CD4-positive, alpha-beta T cell treated with Interleukin-15 for 4 hours (primary cell): ENCODE data around the gene RNF150.

Experiments used
- DNase-seq: peaks from one replicate; pipeline ENCODE4 v3.0.0-alpha.2; 2020; ENCODE audit warnings: low spot score

The RNF150 gene

GRCh38 chr4:140980426-140981200, 152.7 kb downstream of the RNF150 start:
- no peak for DNase-seq

DNA sequence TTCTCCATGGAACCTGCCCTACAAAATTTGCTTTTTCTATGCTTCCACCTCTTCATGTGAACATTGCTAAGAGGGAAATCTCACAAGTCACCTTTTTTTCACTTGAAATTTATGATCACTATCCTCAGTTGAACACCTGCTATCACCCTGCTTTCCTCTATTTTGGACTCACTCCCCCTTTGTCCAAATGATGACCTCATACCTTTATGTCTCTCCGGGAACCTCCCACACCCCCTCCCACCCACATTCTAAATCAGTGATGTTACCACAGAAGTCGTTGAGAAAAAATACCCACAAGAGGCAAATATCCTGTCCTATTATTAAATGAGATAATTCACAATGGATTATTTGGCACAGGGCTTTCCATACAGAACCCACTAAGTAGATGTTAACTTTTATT, 156.5 kb downstream of the RNF150 start:
- no peak for DNase-seq

GRCh38 chr4:140971077-140971792, 162.0 kb downstream of the RNF150 start:
- no peak for DNase-seq

DNA sequence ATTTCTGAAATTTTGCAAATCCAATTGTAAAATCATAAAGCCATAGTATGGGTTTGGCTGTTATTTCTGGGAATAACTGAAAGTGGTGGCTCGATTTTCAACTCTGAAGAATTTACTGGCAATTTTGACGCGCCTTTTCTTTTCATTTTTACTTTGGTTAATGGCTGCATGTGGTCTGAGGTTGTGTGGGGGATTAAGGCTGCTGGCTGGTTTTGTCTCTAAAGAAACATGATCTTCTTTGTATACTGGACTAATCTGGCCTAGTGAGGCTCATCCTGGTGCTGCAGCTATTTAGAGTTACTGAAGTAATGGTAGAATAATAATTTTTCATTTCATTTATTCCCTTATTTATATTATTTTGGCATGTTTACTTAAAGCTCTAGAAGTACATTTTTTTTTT, 164.0 kb downstream of the RNF150 start:
- DNase-seq, result no peak

- DNase-seq, result no peak
Measured at GRCh38 chr4:140968371-140968770, 164.9 kb downstream of the RNF150 start.

GRCh38 chr4:140963883-140964282, 169.4 kb downstream of the RNF150 start:
- no peak for DNase-seq

DNA sequence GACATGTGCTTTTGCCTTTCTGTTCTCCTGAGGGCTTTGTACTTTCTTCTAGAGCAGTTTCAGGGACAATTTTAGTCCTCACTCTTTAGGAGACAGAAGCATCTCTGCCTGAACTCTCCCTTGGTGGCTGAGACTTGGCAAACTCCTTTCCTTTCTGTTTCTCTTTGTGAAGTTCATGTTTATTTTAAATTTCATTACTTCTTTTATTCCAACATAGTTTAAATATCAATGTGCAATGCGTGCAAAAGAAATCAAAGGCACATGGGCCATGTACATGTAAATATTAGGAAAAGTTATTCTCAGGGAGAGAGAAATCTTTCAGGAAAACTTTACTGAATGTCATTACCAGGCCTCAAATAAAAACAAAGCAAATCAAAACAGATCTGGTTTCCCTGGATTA, 177.6 kb downstream of the RNF150 start:
- no peak for DNase-seq

- no peak for DNase-seq
Measured at GRCh38 chr4:140952717-140953116, 180.6 kb downstream of the RNF150 start.

GRCh38 chr4:140947506-140947905, 185.8 kb downstream of the RNF150 start:
- no peak for DNase-seq

GRCh38 chr4:140945106-140945505, 188.2 kb downstream of the RNF150 start:
- DNase-seq, result no peak

DNA sequence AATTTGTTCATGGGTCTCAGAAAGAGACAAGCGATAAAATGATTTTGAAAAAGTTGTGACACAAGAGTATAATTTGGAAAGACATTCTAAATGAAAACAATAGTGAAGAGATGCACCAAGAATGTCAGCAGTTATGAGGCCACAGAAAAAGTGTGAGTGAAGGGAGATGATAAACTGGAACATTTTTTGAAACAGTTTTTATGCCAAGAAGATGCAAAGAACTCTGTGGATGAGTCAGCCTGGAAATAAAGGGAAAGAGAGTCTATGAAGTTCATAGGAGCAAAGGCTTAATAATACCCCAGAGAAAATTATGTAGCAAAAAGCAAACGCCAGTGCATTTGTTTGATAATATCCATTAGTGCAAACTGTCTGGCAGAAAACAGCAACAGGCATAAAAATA, 188.7 kb downstream of the RNF150 start:
- DNase-seq, result no peak

- no peak for DNase-seq
Measured at GRCh38 chr4:140944199-140944515, 189.1 kb downstream of the RNF150 start.

DNA sequence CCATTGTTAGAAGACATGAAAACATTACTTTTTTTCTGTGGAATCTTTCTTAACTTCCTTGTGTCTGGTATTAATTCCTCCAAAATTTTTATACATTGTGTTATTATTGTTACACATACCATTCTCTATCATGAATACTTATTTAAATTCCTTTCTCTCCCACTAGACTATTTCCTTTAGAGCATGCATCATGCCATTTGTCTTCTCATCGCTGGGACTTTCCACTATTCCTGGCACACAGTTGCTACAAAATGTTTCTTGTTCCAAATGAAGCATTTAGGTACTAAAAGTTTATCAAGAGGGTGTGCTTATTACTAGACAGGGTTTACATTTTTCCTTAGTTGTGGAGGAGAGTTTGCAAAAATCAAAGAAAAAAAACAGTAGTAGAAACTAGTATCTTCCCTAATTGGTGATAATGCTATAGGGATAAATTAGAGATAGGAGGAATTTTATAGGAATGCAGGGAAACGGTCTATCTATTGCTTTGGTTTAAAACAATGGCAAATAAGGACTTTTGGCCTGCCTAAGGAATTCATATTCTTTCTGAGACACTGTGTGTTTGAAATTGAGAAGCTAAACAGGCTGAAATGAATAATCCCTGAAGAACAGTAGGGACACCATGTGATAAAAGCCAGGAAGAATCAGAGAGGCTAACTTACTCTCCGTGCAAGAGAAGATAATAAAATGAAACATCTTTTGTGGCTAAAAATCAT, 189.6 kb downstream of the RNF150 start:
- no peak for DNase-seq

- no peak for DNase-seq
Measured at GRCh38 chr4:140940589-140940988, 192.7 kb downstream of the RNF150 start.

DNA sequence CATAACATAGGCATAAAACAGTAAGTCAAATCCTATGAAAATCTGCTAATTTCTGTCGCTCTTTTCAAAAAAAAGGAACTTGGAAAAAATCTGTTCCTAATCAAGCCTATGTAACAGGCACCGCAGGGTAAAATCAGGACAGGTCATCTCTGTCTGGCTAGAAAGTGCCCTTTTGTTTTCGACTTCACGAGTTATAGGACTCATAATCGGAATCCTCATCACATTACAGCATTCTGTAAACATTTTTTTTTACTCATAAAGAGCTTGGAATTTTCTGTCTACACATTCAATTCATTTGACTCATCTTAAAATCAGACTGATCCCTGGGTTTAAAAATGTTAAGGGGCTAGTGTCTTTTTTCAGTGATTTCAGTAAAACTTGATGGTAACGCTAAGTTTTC, 195.4 kb downstream of the RNF150 start:
- no peak for DNase-seq

DNA sequence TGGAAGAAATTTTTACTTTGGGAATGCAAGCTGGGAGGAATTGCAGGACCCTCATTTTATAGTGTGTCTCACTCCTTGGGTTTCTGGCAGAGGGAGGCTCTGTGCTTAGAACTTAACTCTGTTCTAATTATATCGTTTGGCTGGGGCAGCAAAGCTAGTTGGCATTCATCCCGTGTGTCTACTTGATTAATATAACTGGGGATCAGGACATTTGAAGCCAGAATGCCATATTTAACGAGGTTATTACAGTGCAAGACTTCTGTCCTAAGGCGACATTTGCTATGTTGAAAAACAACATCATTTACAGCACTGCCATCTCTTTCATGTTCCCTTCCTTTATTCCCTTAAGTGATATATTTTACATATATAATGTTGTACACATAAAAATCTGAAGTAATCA, 198.0 kb downstream of the RNF150 start:
- DNase-seq, result no peak

DNA sequence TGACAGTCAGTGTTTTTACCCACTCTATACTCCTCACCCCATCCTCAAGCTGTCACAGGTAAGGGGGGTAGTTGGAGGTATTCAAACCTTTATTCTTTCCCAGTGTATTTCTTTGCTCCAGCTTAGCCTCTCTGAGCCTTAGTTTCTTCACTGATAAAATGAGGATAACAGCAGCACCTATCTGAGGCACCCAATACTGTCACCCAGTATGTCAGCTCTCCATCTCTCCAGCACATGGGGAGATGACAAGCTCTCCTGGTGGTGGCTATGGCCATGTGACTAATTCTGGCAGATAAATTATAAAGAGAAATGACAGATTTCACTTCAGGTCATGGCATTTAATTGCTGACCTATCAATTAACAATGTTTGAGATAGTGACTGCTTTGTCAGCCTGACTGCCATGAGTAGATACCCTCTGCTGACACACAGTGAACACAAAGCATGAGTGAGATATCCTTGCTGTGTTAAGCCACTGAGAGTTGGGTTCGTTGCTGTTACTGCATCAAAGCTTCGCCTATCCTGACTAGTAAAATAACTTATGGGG, 200.7 kb downstream of the RNF150 start:
- no peak for DNase-seq

GRCh38 chr4:140931911-140932310, 201.4 kb downstream of the RNF150 start:
- DNase-seq, result no peak

- DNase-seq, result no peak
Measured at GRCh38 chr4:140930557-140930956, 202.7 kb downstream of the RNF150 start.

GRCh38 chr4:140930011-140930410, 203.3 kb downstream of the RNF150 start:
- DNase-seq, result no peak

DNA sequence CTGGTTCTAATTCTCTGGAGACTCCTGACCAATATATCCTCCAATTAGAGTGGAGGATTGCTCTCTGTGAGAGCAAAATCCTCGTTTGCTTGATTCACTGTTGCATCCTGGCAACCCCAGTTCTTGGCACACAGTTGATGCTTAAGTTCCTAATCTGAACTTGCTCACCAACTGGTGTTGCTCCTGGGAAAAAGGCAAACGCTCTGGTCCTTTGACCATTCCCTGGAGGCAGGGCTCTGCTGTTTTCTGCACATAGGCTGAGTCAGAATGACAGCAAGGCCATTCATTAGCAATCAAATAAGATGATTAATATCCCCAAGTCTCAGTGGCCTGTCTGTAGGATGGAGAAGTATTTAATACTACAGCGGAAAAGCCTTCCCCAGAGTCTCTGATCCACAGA, 204.4 kb downstream of the RNF150 start:
- DNase-seq, result no peak

DNA sequence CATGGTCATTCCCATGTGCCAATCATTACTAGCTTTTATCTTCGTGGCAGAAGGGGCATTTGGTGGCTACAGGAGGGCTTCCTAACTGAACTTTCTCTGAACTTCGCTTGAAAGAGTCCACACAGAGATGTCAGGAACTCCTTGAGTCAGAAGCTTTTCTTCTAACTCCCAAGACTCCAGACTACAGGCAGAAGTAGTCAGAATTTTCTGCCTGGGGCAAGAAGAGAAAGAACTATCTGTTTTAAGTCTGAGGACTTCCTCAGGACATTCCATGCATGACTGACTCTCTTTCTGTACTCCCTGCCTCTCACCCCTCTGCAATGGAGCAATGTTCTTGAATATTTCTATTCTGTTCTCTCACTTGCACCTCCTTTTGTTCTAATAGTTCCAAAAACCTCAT, 206.6 kb downstream of the RNF150 start:
- DNase-seq, result no peak

DNA sequence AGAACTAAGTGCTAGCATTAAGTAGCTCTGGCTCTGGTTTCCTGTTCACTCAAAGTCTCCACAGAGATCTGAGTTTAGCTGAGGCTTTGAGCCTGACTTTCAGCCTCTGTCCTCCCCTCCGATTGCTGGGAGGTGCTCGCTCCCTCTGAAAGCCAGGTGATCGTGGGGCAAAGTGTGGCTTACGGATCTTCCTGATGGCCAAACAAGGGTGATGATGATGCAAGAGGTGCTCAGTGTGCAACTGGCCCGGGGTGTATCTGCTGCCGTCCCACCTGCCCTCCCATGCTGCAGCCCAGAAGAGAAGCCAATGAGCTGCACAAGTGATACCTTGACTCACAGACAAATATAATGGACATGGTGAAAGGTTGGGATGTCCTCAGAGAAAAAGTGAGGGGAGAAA, 207.9 kb downstream of the RNF150 start:
- DNase-seq, result no peak
